ENCODE measurements around the gene BCL10.
A peak's percentile ranks its signal among the peaks of the same experiment; 100 is the strongest.

Gene BCL10

DNA sequence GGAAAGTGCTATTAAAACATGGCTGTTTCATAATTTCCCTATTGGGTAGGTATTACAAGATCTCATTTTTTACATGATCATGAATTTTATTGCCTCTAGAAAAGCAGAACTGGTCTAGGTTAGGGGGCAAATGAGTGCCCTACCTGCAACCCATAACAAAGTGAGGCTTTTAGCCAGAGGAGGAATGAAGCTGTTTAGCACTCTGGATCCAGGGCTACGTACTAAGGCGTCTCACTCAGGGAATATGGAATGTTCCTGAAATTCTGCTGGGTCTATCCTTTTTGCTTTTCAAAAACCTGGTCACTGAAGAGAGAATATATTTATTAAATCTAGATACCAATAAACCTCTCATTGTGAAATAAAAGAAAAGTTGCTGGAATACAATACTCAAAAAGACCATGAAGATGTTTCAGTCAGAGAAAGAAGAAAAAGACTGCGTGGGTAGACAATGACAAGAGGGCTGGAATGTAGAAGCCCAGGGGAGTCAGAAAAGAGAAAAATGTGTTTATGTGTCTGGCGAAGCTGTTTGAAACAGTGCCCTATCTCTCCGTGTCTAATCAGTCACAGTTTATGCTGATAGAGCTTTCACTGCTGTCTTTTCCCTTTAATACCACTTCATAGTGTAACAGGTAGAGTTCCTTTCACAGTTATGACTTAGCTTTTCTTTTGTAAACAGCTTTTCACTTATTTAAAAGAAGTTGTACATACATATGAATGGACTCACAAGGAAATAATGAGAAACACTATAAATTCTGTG is 50.6 kb downstream of the BCL10 start:
- peaks cover 14% of the 10 kb centered on the region for H3K4me1 ChIP-seq (ENCODE audit: control insufficient read depth, insufficient read depth, low read length)
- H3K4me3 ChIP-seq (ENCODE audit: low read depth, low read length), result no peak overlapping the region
- POLR2A ChIA-PET, result interaction anchor here (0.6 to 2.4 kb wide), 5 partner anchors 16 to 397 kb away, joined by 3 to 19 read pairs (median 5); partner anchors contain the start of genes BCL10 and SYDE2
- CTCF ChIA-PET, result interaction anchor here (0.8 to 1.3 kb wide), 4 partner anchors 34 to 290 kb away, joined by 3 to 8 read pairs (median 4); partner anchors contain the start of gene C1orf52
- peak overlapping the region; percentile 67 for H3K27ac ChIP-seq (ENCODE audit: extremely low read depth, low read depth, low read length)
- no peaks in the 10 kb centered on the region for H3K36me3 ChIP-seq (ENCODE audit: control insufficient read depth in 2 of 2, insufficient read depth in 1 of 2, low read length in 2 of 2)
- no peaks in the 10 kb centered on the region for H3K9me3 ChIP-seq (ENCODE audit: control insufficient read depth, insufficient read depth, low read depth, low read length)
- TF ChIP-seq OSR2 (tag by site-specific recombination; IDR thresholded peaks at IDR 0.05), result peak; percentile 51; the same call in 1 of the 2 replicates
- TF ChIP-seq ZNF335 (tag by site-specific recombination; conservative IDR thresholded peaks at IDR 0.05), result peak; percentile 39
- TF ChIP-seq TCF7L2 (IDR thresholded peaks at IDR 0.05; ENCODE audit: borderline replicate concordance, low read depth, low read length), result peak; percentile 61; the same call in 1 of the 2 replicates
- no peak for TF ChIP-seq ZNF768 (tag by site-specific recombination; IDR thresholded peaks at IDR 0.05)
- TF ChIP-seq ZSCAN30 (tag by site-specific recombination; IDR thresholded peaks at IDR 0.05), result no peak; the same call in 1 of the 2 replicates
- peak; percentile 39; the same call in 1 of the 2 replicates for TF ChIP-seq WT1 (tag by site-specific recombination; IDR thresholded peaks at IDR 0.05)
- TF ChIP-seq ZNF10 (tag by site-specific recombination; IDR thresholded peaks at IDR 0.05), result peak; percentile 48
- TF ChIP-seq ZNF311 (tag by site-specific recombination; IDR thresholded peaks at IDR 0.05; ENCODE audit: borderline replicate concordance), result no peak
- peak; percentile 23; the same call in 1 of the 2 replicates for TF ChIP-seq MZF1 (tag by site-specific recombination; IDR thresholded peaks at IDR 0.05; ENCODE audit: borderline replicate concordance)
- peak; percentile 55 for TF ChIP-seq ZBTB17 (tag by site-specific recombination; IDR thresholded peaks at IDR 0.05)
- TF ChIP-seq, protein P1, sequence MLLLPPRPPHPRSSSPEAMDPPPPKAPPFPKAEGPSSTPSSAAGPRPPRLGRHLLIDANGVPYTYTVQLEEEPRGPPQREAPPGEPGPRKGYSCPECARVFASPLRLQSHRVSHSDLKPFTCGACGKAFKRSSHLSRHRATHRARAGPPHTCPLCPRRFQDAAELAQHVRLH (tag by site-specific recombination; IDR thresholded peaks at IDR 0.05), result 0 out of 2 replicates have a peak, but pooled peaks have one; percentile 31
- peak; percentile 53; the same call in 1 of the 2 replicates for TF ChIP-seq OVOL3 (tag by site-specific recombination; IDR thresholded peaks at IDR 0.05)
- TF ChIP-seq IKZF3 (tag by site-specific recombination; IDR thresholded peaks at IDR 0.05), result peak; percentile 68; the same call in 1 of the 2 replicates
- TF ChIP-seq, protein P2, sequence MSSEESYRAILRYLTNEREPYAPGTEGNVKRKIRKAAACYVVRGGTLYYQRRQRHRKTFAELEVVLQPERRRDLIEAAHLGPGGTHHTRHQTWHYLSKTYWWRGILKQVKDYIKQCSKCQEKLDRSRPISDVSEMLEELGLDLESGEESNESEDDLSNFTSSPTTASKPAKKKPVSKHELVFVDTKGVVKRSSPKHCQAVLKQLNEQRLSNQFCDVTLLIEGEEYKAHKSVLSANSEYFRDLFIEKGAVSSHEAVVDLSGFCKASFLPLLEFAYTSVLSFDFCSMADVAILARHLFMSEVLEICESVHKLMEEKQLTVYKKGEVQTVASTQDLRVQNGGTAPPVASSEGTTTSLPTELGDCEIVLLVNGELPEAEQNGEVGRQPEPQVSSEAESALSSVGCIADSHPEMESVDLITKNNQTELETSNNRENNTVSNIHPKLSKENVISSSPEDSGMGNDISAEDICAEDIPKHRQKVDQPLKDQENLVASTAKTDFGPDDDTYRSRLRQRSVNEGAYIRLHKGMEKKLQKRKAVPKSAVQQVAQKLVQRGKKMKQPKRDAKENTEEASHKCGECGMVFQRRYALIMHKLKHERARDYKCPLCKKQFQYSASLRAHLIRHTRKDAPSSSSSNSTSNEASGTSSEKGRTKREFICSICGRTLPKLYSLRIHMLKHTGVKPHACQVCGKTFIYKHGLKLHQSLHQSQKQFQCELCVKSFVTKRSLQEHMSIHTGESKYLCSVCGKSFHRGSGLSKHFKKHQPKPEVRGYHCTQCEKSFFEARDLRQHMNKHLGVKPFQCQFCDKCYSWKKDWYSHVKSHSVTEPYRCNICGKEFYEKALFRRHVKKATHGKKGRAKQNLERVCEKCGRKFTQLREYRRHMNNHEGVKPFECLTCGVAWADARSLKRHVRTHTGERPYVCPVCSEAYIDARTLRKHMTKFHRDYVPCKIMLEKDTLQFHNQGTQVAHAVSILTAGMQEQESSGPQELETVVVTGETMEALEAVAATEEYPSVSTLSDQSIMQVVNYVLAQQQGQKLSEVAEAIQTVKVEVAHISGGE (tag by site-specific recombination; conservative IDR thresholded peaks at IDR 0.05; ENCODE audit: low read depth), result no peak
- TF ChIP-seq ZNF843 (tag by site-specific recombination; IDR thresholded peaks at IDR 0.05), result peak; percentile 56
- peak; percentile 77 for TF ChIP-seq FEZF1 (tag by site-specific recombination; IDR thresholded peaks at IDR 0.05)
- TF ChIP-seq, protein P3, sequence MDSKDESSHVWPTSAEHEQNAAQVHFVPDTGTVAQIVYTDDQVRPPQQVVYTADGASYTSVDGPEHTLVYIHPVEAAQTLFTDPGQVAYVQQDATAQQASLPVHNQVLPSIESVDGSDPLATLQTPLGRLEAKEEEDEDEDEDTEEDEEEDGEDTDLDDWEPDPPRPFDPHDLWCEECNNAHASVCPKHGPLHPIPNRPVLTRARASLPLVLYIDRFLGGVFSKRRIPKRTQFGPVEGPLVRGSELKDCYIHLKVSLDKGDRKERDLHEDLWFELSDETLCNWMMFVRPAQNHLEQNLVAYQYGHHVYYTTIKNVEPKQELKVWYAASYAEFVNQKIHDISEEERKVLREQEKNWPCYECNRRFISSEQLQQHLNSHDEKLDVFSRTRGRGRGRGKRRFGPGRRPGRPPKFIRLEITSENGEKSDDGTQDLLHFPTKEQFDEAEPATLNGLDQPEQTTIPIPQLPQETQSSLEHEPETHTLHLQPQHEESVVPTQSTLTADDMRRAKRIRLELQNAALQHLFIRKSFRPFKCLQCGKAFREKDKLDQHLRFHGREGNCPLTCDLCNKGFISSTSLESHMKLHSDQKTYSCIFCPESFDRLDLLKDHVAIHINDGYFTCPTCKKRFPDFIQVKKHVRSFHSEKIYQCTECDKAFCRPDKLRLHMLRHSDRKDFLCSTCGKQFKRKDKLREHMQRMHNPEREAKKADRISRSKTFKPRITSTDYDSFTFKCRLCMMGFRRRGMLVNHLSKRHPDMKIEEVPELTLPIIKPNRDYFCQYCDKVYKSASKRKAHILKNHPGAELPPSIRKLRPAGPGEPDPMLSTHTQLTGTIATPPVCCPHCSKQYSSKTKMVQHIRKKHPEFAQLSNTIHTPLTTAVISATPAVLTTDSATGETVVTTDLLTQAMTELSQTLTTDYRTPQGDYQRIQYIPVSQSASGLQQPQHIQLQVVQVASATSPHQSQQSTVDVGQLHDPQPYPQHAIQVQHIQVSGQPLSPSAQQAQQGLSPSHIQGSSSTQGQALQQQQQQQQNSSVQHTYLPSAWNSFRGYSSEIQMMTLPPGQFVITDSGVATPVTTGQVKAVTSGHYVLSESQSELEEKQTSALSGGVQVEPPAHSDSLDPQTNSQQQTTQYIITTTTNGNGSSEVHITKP (tag by site-specific recombination; IDR thresholded peaks at IDR 0.05), result peak; percentile 31
- TF ChIP-seq, protein P4, sequence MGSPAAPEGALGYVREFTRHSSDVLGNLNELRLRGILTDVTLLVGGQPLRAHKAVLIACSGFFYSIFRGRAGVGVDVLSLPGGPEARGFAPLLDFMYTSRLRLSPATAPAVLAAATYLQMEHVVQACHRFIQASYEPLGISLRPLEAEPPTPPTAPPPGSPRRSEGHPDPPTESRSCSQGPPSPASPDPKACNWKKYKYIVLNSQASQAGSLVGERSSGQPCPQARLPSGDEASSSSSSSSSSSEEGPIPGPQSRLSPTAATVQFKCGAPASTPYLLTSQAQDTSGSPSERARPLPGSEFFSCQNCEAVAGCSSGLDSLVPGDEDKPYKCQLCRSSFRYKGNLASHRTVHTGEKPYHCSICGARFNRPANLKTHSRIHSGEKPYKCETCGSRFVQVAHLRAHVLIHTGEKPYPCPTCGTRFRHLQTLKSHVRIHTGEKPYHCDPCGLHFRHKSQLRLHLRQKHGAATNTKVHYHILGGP (tag by site-specific recombination; IDR thresholded peaks at IDR 0.05), result no peak
- TF ChIP-seq, protein P5, sequence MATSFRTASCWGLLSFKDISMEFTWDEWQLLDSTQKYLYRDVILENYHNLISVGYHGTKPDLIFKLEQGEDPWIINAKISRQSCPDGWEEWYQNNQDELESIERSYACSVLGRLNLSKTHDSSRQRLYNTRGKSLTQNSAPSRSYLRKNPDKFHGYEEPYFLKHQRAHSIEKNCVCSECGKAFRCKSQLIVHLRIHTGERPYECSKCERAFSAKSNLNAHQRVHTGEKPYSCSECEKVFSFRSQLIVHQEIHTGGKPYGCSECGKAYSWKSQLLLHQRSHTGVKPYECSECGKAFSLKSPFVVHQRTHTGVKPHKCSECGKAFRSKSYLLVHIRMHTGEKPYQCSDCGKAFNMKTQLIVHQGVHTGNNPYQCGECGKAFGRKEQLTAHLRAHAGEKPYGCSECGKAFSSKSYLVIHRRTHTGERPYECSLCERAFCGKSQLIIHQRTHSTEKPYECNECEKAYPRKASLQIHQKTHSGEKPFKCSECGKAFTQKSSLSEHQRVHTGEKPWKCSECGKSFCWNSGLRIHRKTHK (tag by site-specific recombination; IDR thresholded peaks at IDR 0.05), result no peak
- TF ChIP-seq GLIS1 (tag by site-specific recombination; IDR thresholded peaks at IDR 0.05), result peak; percentile 32; the same call in 1 of the 2 replicates
- no peak for TF ChIP-seq ZBTB21 (tag by site-specific recombination; IDR thresholded peaks at IDR 0.05)
- TF ChIP-seq ZNF600 (tag by site-specific recombination; IDR thresholded peaks at IDR 0.05), result peak; percentile 32; the same call in 1 of the 2 replicates
- TF ChIP-seq, protein P6, sequence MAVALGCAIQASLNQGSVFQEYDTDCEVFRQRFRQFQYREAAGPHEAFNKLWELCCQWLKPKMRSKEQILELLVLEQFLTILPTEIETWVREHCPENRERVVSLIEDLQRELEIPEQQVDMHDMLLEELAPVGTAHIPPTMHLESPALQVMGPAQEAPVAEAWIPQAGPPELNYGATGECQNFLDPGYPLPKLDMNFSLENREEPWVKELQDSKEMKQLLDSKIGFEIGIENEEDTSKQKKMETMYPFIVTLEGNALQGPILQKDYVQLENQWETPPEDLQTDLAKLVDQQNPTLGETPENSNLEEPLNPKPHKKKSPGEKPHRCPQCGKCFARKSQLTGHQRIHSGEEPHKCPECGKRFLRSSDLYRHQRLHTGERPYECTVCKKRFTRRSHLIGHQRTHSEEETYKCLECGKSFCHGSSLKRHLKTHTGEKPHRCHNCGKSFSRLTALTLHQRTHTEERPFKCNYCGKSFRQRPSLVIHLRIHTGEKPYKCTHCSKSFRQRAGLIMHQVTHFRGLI (tag by site-specific recombination; IDR thresholded peaks at IDR 0.05), result 0 out of 2 replicates have a peak, but pooled peaks have one; percentile 18
- peak; percentile 65; the same call in 1 of the 2 replicates for TF ChIP-seq PRDM1 (tag by site-specific recombination; IDR thresholded peaks at IDR 0.05)
- peak; percentile 90 for TF ChIP-seq SCRT1 (tag by site-specific recombination; IDR thresholded peaks at IDR 0.05; ENCODE audit: borderline replicate concordance)
